Sigmoid colon (tissue), 4 donors: Measurements from ENCODE around the gene ALG12.

ENCODE experiments used
- POLR2A ChIP-seq, 2 donors: fragments of 450-650 bp; IDR thresholded peaks; one replicate each; pipeline ENCODE4 v1.6.1; 2016; ENCODE audit warnings: antibody characterized with exemption in 2 of 2, mild to moderate bottlenecking in 2 of 2, moderate library complexity in 2 of 2
- POLR2AphosphoS5 ChIP-seq, 4 donors: sonication (generic); formaldehyde crosslinking; IDR thresholded peaks; one replicate each; pipeline ENCODE4 v1.6.1; 2017; ENCODE audit warnings: antibody characterized with exemption in 4 of 4
- TF ChIP-seq, protein P1 (sequence below), 4 experiments: fragments of 450-650 bp in 3 of 4; fragments of 200-600 bp in 1 of 4; IDR thresholded peaks; one replicate each; pipeline ENCODE4 v1.5.1; 2016 to 2019; ENCODE audit warnings: antibody characterized with exemption in 4 of 4, mild to moderate bottlenecking in 3 of 4, moderate library complexity in 2 of 4

DNA sequence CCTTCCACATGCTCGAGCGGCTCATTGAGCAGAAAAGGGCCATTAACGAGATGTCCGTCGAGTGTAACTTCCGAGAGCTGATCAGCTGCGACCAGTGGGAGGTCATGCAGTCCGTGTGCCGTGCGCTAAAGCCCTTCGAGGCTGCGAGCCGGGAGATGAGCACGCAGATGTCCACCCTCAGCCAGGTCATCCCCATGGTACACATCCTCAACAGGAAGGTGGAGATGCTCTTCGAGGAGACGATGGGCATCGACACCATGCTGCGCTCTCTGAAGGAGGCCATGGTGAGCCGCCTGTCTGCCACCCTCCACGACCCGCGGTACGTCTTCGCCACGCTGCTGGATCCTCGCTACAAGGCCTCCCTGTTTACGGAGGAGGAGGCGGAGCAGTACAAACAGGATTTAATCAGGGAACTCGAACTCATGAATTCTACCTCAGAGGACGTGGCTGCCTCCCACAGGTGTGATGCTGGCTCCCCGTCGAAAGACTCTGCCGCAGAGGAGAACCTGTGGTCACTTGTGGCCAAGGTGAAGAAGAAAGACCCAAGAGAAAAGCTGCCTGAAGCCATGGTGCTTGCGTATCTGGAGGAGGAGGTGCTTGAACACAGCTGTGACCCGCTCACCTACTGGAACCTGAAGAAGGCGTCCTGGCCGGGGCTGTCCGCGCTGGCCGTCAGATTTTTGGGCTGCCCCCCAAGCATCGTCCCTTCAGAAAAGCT, 31.7 kb downstream of the ALG12 start:
- TF ChIP-seq, protein P1, sequence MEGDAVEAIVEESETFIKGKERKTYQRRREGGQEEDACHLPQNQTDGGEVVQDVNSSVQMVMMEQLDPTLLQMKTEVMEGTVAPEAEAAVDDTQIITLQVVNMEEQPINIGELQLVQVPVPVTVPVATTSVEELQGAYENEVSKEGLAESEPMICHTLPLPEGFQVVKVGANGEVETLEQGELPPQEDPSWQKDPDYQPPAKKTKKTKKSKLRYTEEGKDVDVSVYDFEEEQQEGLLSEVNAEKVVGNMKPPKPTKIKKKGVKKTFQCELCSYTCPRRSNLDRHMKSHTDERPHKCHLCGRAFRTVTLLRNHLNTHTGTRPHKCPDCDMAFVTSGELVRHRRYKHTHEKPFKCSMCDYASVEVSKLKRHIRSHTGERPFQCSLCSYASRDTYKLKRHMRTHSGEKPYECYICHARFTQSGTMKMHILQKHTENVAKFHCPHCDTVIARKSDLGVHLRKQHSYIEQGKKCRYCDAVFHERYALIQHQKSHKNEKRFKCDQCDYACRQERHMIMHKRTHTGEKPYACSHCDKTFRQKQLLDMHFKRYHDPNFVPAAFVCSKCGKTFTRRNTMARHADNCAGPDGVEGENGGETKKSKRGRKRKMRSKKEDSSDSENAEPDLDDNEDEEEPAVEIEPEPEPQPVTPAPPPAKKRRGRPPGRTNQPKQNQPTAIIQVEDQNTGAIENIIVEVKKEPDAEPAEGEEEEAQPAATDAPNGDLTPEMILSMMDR (IDR thresholded peaks at IDR 0.05) = no peak
- no peak for TF ChIP-seq POLR2A (IDR thresholded peaks at IDR 0.05)
- no peak for TF ChIP-seq POLR2AphosphoS5 (IDR thresholded peaks at IDR 0.05)
